T-helper 17 cell (primary cell): ENCODE results near the gene CD79A. TPM values are rescaled to one million over a fixed set of nuclear protein-coding genes. Genes with fewer than 3 reads are reported as not detected.
"Not testable (repeated sequence)": the region's sequence is repeated elsewhere in the genome, so short reads cannot be mapped to it uniquely, and the experiment has no call there.

ENCODE experiments used
- ATAC-seq: fragments of 150-1000 bp; cut with Tn5 transposase; 2 replicates; pipeline ENCODE4 v1.10.0; 2021; ENCODE audit warnings: mild to moderate bottlenecking, moderate library complexity
- DNase-seq, 3 donors: peaks; one replicate each; pipeline versions ENCODE4 v3.0.0 to v3.0.0-alpha.2; 2020 to 2021
- H3K9me3 ChIP-seq: one replicate; pipeline ENCODE4 v1.7.0; 2013; ENCODE audit warnings: low read length, mild to moderate bottlenecking; ENCODE audit not compliant: control insufficient read depth, poor library complexity, severe bottlenecking
- H3K27ac Mint-ChIP-seq: one replicate; pipeline ENCODE4 v1.8.0; 2022; ENCODE audit warnings: mild to moderate bottlenecking, moderate library complexity, mixed read lengths
- H3K27me3 Mint-ChIP-seq: one replicate; pipeline ENCODE4 v1.8.0; 2022; ENCODE audit warnings: mixed read lengths
- H3K36me3 Mint-ChIP-seq: one replicate; pipeline ENCODE4 v1.8.0; 2022; ENCODE audit warnings: low read depth, mixed read lengths
- H3K4me1 Mint-ChIP-seq: one replicate; pipeline ENCODE4 v1.8.0; 2022; ENCODE audit warnings: mild to moderate bottlenecking, mixed read lengths
- H3K4me3 Mint-ChIP-seq: one replicate; pipeline ENCODE4 v1.8.0; 2022; ENCODE audit warnings: mild to moderate bottlenecking, moderate library complexity, mixed read lengths
- total RNA-seq, 4 donors: library from RNA in 2 of 4; stranded (reverse) in 2 of 4; gene quantifications; one replicate each; pipeline ENCODE4 v1.2.3 and lab custom pipeline; 2022 to 2026

The CD79A gene
- total RNA-seq, 2 donors from 2014 or later = 1.6 to 27.3 TPM

- Mint-ChIP-seq H3K27ac (peak overlapping the region; percentile 29), H3K4me3 (no peak overlapping the region), H3K4me1 (peaks cover 44% of the 10 kb centered on the region), H3K27me3 (peaks cover 15% of the 10 kb centered on the region), H3K36me3 (peaks cover 6% of the 10 kb centered on the region)
- ATAC-seq (no peak), DNase-seq (no peak)
- no peaks in the 10 kb centered on the region for H3K9me3 ChIP-seq
Observed at GRCh38 chr19:41908724-41909464, 31.8 kb downstream of the CD79A start.

GRCh38 chr19:41909706-41910105 lies 32.6 kb downstream of the CD79A start:
- Mint-ChIP-seq H3K4me1 (peaks cover 45% of the 10 kb centered on the region), H3K36me3 (peaks cover 10% of the 10 kb centered on the region), H3K4me3 (no peak overlapping the region), H3K27me3 (peaks cover 15% of the 10 kb centered on the region), H3K27ac (peak overlapping the region; percentile 29)
- ATAC-seq (no peak), DNase-seq (no peak)
- H3K9me3 ChIP-seq = no peaks in the 10 kb centered on the region

GRCh38 chr19:41910240-41910991 lies 33.3 kb downstream of the CD79A start:
- H3K27ac Mint-ChIP-seq = peak overlapping the region; percentile 79
- H3K4me1 Mint-ChIP-seq = peaks cover 44% of the 10 kb centered on the region
- H3K9me3 ChIP-seq = no peaks in the 10 kb centered on the region
- DNase-seq (no peak), ATAC-seq (peak; percentile 14)
- H3K4me3 Mint-ChIP-seq = peak overlapping the region; percentile 53
- H3K27me3 Mint-ChIP-seq = peaks cover 15% of the 10 kb centered on the region
- peaks cover 10% of the 10 kb centered on the region for H3K36me3 Mint-ChIP-seq

- Mint-ChIP-seq H3K36me3 (peaks cover 5% of the 10 kb centered on the region), H3K27ac (peak overlapping the region; percentile 79), H3K4me3 (peak overlapping the region; percentile 55), H3K27me3 (peaks cover 15% of the 10 kb centered on the region), H3K4me1 (peaks cover 38% of the 10 kb centered on the region)
- DNase-seq (no peak), ATAC-seq (peak; percentile 15)
- H3K9me3 ChIP-seq = no peaks in the 10 kb centered on the region
Observed at GRCh38 chr19:41910992-41911888, 34.2 kb downstream of the CD79A start.

- H3K4me3 Mint-ChIP-seq = peak overlapping the region; percentile 55
- no peaks in the 10 kb centered on the region for H3K9me3 ChIP-seq
- H3K27ac Mint-ChIP-seq = peak overlapping the region; percentile 79
- H3K27me3 Mint-ChIP-seq = peaks cover 15% of the 10 kb centered on the region
- ATAC-seq = no peak
- H3K4me1 Mint-ChIP-seq = peaks cover 34% of the 10 kb centered on the region
- peaks cover 5% of the 10 kb centered on the region for H3K36me3 Mint-ChIP-seq
- no peak for DNase-seq
Observed at GRCh38 chr19:41911889-41912731, 35.0 kb downstream of the CD79A start.

- Mint-ChIP-seq H3K27me3 (peaks cover 15% of the 10 kb centered on the region), H3K36me3 (peaks cover 5% of the 10 kb centered on the region), H3K4me1 (peaks cover 34% of the 10 kb centered on the region), H3K4me3 (no peak overlapping the region), H3K27ac (no peak overlapping the region)
- ATAC-seq = peak; percentile 35
- no peaks in the 10 kb centered on the region for H3K9me3 ChIP-seq
- DNase-seq = no peak
Observed at GRCh38 chr19:41912899-41913537, 35.9 kb downstream of the CD79A start.

GRCh38 chr19:41913538-41914423 lies 36.7 kb downstream of the CD79A start:
- no peaks in the 10 kb centered on the region for H3K9me3 ChIP-seq
- peaks cover 5% of the 10 kb centered on the region for H3K36me3 Mint-ChIP-seq
- peaks cover 15% of the 10 kb centered on the region for H3K27me3 Mint-ChIP-seq
- DNase-seq (no peak), ATAC-seq (peak; percentile 10)
- peaks cover 34% of the 10 kb centered on the region for H3K4me1 Mint-ChIP-seq
- peak overlapping the region; percentile 43 for H3K27ac Mint-ChIP-seq
- no peak overlapping the region for H3K4me3 Mint-ChIP-seq

- H3K4me3 Mint-ChIP-seq, DNase-seq, H3K36me3 Mint-ChIP-seq, ATAC-seq, H3K9me3 ChIP-seq: not testable (repeated sequence)
- Mint-ChIP-seq H3K4me1 (peaks cover 30% of the 10 kb centered on the region), H3K27ac (peak overlapping the region; percentile 43), H3K27me3 (peaks cover 15% of the 10 kb centered on the region)
Observed at GRCh38 chr19:41914424-41914834, 37.4 kb downstream of the CD79A start.

- DNase-seq (no peak), ATAC-seq (no peak)
- Mint-ChIP-seq H3K4me3 (no peak overlapping the region), H3K27me3 (peaks cover 15% of the 10 kb centered on the region), H3K27ac (no peak overlapping the region), H3K4me1 (peaks cover 29% of the 10 kb centered on the region), H3K36me3 (peaks cover 3% of the 10 kb centered on the region)
- no peaks in the 10 kb centered on the region for H3K9me3 ChIP-seq
Observed at GRCh38 chr19:41915021-41915775, 38.1 kb downstream of the CD79A start.

GRCh38 chr19:41915776-41916414 lies 38.8 kb downstream of the CD79A start:
- Mint-ChIP-seq H3K4me3 (no peak overlapping the region), H3K4me1 (peaks cover 22% of the 10 kb centered on the region), H3K36me3 (peaks cover 3% of the 10 kb centered on the region), H3K27ac (no peak overlapping the region), H3K27me3 (peaks cover 15% of the 10 kb centered on the region)
- ATAC-seq (peak; percentile 20), DNase-seq (no peak)
- no peaks in the 10 kb centered on the region for H3K9me3 ChIP-seq
